ENCODE measurements around the gene ITGA4.
A peak's percentile ranks its signal among the peaks of the same experiment; 100 is the strongest.

ITGA4 gene

DNA sequence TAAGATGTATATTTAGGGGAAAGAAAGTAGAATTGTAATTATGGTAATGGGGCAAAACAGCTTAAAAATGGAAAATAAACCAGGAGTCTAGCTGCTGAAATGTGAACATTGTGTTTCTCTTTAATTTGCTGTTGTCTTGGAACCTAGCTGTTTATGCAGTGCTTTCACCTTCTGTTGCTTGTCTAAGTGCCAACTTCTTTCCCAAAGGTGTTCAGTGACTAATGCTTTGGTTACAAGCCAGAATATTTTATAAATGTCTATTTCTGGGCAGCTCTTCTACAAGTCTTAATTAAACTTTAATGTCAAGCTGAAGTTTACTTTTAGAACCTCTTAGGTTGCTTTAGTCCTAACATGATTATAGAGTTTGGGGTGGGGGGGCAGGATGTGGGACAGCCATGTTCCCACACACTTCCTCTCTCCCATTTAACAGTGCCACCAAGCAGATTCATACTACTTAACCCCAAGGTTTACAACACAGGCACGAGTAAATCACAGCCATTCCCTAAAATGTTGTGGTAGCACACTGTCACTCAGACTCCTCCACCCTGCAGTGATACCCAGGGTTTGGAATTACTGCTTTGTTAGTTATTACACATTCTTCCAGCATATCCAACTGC lies 60.6 kb downstream of the ITGA4 start:
- no peak for FAIRE-seq

DNA sequence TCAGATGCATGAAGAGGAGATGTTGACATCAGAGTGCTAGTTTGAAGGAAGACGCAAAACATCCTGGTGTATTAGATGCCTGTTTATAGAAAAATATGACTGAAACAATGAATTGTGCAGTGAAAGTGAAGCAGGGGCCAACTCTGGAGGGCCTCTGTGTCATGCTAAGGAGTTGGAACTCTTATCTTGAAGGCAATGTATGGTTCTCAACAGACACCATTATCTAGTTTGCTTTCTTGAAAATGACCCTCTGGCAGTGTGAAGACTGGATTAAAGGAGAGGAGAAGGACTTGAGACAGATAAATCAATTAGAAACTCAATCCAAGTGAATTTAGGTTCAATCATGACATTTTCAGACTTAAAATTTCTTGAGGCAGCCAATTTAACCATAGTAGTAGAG lies 63.1 kb downstream of the ITGA4 start:
- no peak for FAIRE-seq

GRCh38 chr2:181523756-181524155 lies 66.6 kb downstream of the ITGA4 start:
- FAIRE-seq = no peak

- FAIRE-seq = no peak
Measured at GRCh38 chr2:181526014-181526413, 68.8 kb downstream of the ITGA4 start.

GRCh38 chr2:181527058-181527457 lies 69.9 kb downstream of the ITGA4 start:
- FAIRE-seq = no peak

- FAIRE-seq = no peak
Measured at GRCh38 chr2:181528441-181528840, 71.3 kb downstream of the ITGA4 start.

GRCh38 chr2:181536730-181537129 lies 79.5 kb downstream of the ITGA4 start:
- no peak for FAIRE-seq

GRCh38 chr2:181540421-181540820 lies 83.2 kb downstream of the ITGA4 start:
- FAIRE-seq = no peak

- no peak for FAIRE-seq
Measured at GRCh38 chr2:181542170-181542569, 85.0 kb downstream of the ITGA4 start.

- no peak for FAIRE-seq
Measured at GRCh38 chr2:181546086-181546485, 88.9 kb downstream of the ITGA4 start.

GRCh38 chr2:181552808-181553207 lies 95.6 kb downstream of the ITGA4 start:
- FAIRE-seq = no peak

GRCh38 chr2:181553244-181553643 lies 96.1 kb downstream of the ITGA4 start:
- FAIRE-seq = peak; percentile 54

- FAIRE-seq = no peak
Measured at GRCh38 chr2:181554061-181554830, 97.1 kb downstream of the ITGA4 start.

- no peak for FAIRE-seq
Measured at GRCh38 chr2:181558371-181558770, 101.2 kb downstream of the ITGA4 start.

- no peak for FAIRE-seq
Measured at GRCh38 chr2:181563101-181563692, 106.0 kb downstream of the ITGA4 start.

DNA sequence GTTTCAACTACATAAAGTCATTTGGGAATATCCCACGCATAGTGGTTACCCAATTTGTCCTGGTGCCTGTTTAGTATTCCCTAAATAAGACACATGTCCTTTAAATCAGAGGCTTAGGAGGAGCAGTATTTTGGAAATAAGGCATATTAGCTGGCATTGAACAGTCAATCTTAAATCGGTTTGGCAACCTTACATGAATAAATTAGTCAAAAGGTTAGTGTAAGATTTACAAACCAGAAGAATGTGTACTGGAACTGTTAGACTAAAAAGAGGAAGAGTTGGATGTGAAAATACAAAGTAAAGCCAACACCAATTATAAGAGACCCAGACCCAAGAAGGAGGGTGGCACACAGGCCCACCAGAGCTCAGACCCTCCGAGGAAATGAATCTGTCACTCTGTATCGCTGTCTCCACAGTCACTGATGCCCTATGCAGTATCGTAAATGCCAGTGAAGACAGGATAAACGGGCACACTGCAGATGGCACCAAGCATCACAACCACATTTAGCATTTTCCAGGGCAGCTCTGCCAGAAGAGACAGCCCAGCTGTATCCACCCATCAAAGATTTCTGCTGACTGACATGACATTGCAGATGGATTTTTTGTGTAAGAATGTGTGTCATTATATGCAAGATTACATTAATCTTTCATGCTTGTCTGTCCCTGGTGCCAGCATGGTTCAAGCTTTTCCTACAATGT lies 109.3 kb downstream of the ITGA4 start:
- FAIRE-seq = no peak

DNA sequence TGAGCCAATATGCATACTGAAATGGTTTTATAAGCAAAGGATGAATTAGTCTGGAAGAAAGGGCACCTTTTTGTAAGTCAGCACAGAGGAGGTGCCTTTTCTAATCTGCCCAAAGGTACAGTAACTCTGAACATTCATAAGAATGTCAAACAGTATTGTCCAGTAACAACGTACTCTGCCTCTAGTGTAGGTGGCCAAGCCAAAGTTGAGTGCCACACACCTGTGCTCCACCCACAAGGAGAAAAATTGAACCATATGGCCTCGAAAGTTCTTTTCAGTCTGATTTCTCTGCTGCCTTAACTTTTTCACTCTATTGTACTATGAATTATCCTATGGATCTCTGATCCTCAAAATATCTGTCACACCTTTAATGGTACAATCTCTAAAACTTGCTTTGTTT lies 112.9 kb downstream of the ITGA4 start:
- FAIRE-seq = no peak

DNA sequence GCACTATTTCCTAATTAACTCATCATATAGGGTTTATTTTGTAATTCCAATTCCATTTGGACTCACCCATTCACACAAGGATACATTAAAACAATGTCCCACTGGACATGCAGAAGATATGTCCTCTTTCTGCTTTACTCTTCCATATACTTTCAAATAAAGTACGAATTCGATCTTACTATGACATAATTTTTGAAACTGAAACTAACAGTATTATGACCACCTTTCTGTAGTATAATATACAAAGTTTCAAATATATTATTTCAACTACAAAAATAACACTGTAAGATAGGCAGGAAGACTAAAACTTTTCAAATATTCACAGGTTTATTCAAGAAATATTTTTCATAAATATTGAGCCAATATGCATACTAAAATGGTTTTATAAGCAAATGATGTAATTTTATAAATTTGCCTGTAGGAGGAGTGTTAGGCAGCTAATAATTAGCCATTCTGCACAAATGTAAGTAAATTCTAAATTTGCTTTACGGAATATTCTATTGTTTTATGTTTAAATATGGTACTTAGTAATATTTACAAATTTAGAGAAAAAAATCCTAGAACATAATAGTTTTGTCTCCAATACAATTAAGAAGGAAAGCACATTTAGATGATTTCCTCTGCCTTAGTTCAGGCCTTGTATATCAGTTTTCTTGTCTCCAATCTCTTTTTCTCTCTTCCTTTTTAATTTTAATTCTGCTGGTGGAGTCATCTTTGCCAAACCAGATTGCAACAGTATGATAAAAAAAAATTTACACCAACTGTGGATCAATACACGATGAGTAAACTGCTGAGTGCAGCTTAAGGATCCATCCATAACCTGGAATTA lies 113.9 kb downstream of the ITGA4 start:
- FAIRE-seq = peak; percentile 71

DNA sequence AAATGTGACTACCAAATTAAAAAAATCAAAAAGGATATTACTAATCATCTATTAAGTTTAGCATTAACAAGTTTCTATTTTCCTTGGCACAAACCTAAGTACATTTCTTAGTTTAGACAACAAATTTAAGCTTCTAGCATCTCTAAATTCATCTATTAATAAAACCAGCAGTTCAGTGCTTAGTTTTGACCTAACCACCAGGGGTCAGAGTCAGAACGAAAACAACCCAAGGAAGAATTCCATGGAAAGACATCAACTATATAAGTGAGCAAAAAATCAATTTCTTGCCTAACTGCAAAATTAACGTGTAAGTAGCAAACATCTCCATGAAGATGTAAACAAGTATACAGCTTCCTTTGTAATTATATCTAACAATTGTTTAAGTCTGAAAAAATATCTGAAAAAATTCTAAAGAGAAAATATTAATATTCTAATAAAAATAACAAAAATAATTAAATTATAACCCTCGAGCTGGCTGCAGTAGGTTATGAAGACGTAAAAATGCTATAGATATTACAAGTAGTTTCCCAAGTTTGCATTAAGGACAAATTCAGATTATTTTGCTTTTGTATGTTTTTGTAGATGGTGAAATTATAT lies 116.1 kb downstream of the ITGA4 start:
- FAIRE-seq = peak; percentile 61

GRCh38 chr2:181574321-181574720 lies 117.1 kb downstream of the ITGA4 start:
- no peak for FAIRE-seq

DNA sequence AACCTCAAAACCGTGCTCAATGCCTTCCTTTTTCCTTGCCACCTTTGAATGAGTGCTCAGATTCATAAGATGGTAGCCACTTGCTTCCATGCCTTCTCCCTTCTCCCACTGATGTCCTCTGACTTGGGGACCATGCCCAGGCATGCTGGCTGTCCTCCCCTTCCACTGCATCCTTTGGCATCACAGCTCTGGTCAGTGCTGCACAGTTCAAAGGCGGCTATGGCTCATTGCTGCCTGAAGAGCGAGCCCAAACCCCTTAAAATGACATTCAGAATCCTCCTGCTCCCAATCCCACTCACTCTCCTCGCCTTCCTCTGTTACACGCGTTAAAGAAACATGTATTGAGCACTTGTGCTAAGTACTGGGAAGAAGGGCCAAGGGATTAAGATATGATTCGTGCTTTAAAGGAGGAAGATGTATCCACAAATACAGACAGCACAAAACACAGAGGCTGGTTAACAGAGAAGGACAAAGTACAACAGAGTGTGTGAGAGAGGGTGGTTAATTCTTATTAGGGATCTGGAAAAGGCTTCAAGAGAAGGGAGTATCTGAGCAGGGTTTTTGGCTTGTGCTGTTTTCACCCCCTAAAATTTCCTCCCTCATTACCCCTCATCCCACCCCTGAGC lies 118.0 kb downstream of the ITGA4 start:
- FAIRE-seq = no peak

GRCh38 chr2:181575650-181576025 lies 118.5 kb downstream of the ITGA4 start:
- no peak for FAIRE-seq
